GM15510 (cell line): ENCODE data around the gene CFAP77.

Source experiments
- POLR2A ChIP-seq: IDR thresholded peaks from 3 replicates; pipeline ENCODE4 v1.6.1; 2011; ENCODE audit warnings: borderline replicate concordance; ENCODE audit not compliant: insufficient read length; ENCODE audit errors: extremely low read depth

Gene CFAP77

GRCh38 chr9:132541870-132542830 lies 132.1 kb downstream of the CFAP77 start:
- no peak for TF ChIP-seq POLR2A

- no peak for TF ChIP-seq POLR2A
Observed at GRCh38 chr9:132543251-132543650, 133.2 kb downstream of the CFAP77 start.

- TF ChIP-seq POLR2A = no peak
Observed at GRCh38 chr9:132543960-132544359, 133.9 kb downstream of the CFAP77 start.

- no peak for TF ChIP-seq POLR2A
Observed at GRCh38 chr9:132545578-132545977, 135.6 kb downstream of the CFAP77 start.

- TF ChIP-seq POLR2A = no peak
Observed at GRCh38 chr9:132546148-132547051, 136.4 kb downstream of the CFAP77 start.

GRCh38 chr9:132547052-132547431 lies 137.0 kb downstream of the CFAP77 start:
- no peak for TF ChIP-seq POLR2A

- TF ChIP-seq POLR2A = no peak
Observed at GRCh38 chr9:132547436-132547835, 137.4 kb downstream of the CFAP77 start.

GRCh38 chr9:132547976-132548730 lies 138.1 kb downstream of the CFAP77 start:
- no peak for TF ChIP-seq POLR2A

GRCh38 chr9:132548751-132549640 lies 139.0 kb downstream of the CFAP77 start:
- no peak for TF ChIP-seq POLR2A

- no peak for TF ChIP-seq POLR2A
Observed at GRCh38 chr9:132551556-132551955, 141.5 kb downstream of the CFAP77 start.

- no peak for TF ChIP-seq POLR2A
Observed at GRCh38 chr9:132552041-132552440, 142.0 kb downstream of the CFAP77 start.

GRCh38 chr9:132554755-132555154 lies 144.7 kb downstream of the CFAP77 start:
- TF ChIP-seq POLR2A = no peak

GRCh38 chr9:132555528-132555927 lies 145.5 kb downstream of the CFAP77 start:
- no peak for TF ChIP-seq POLR2A

- no peak for TF ChIP-seq POLR2A
Observed at GRCh38 chr9:132556235-132556634, 146.2 kb downstream of the CFAP77 start.
